Activated T-helper 1 cell treated with anti-CD3 and anti-CD28 coated beads, Interleukin-2, amount 50 U/mL, for 16 hours (primary cell): ENCODE data around the gene VKORC1L1.
"Not testable (repeated sequence)": the region's sequence is repeated elsewhere in the genome, so short reads cannot be mapped to it uniquely, and the experiment has no call there.

Source experiments
- DNase-seq, 2 donors: peaks; one replicate each; pipeline ENCODE4 v3.0.0-alpha.2; 2020; ENCODE audit warnings: low read depth in 1 of 2, low spot score in 1 of 2

The VKORC1L1 gene

GRCh38 chr7:65976659-65977196, 103.9 kb downstream of the VKORC1L1 start:
- no peak for DNase-seq

GRCh38 chr7:65978891-65979582, 106.2 kb downstream of the VKORC1L1 start:
- DNase-seq = no peak

GRCh38 chr7:65979583-65980477, 107.0 kb downstream of the VKORC1L1 start:
- DNase-seq = no peak

- peak in 1 of 2 donors; percentile 10 for DNase-seq
These were observed 107.8 kb downstream of the VKORC1L1 start for GRCh38 chr7:65980478-65981250.

GRCh38 chr7:65981965-65982792, 109.3 kb downstream of the VKORC1L1 start, which contains the start of gene GUSB:
Gene GUSB, minus strand, starts transcription at chr7:65982213. Its CDS starts 30 bp downstream, at chr7:65982183.
- DNase-seq = peak; percentile 77 to 80

GRCh38 chr7:65983965-65984658, 111.2 kb downstream of the VKORC1L1 start:
- DNase-seq = no peak

- DNase-seq = no peak
These were observed 115.2 kb downstream of the VKORC1L1 start for GRCh38 chr7:65988084-65988483.

GRCh38 chr7:65988503-65988902, 115.6 kb downstream of the VKORC1L1 start:
- not testable (repeated sequence) for DNase-seq

- no peak for DNase-seq
These were observed 116.8 kb downstream of the VKORC1L1 start for GRCh38 chr7:65989694-65990080.

GRCh38 chr7:65991829-65992228, 119.0 kb downstream of the VKORC1L1 start:
- DNase-seq = not testable (repeated sequence)

- DNase-seq = no peak
These were observed 119.7 kb downstream of the VKORC1L1 start for GRCh38 chr7:65992526-65992925.

- not testable (repeated sequence) for DNase-seq
These were observed 122.1 kb downstream of the VKORC1L1 start for GRCh38 chr7:65994984-65995383.

GRCh38 chr7:66000823-66001417, 128.0 kb downstream of the VKORC1L1 start:
- not testable (repeated sequence) for DNase-seq

- not testable (repeated sequence) for DNase-seq
These were observed 132.3 kb downstream of the VKORC1L1 start for GRCh38 chr7:66005115-66005671.

- DNase-seq = no peak
These were observed 134.4 kb downstream of the VKORC1L1 start for GRCh38 chr7:66007232-66007631.
